ENCODE data around the gene RPL7A. TPM values are rescaled to one million over a fixed set of nuclear protein-coding genes. Genes with fewer than 3 reads are reported as not detected.
A peak's percentile ranks its signal among the peaks of the same experiment; 100 is the strongest.

Gene RPL7A
- total RNA-seq, 2 experiments from 2014 or later: 3,479 to 3,507 TPM

GRCh38 chr9:133369933-133370332 is 21.9 kb downstream of the RPL7A start:
- TF ChIP-seq CTCF (IDR thresholded peaks at IDR 0.05): no peak
- POLR2A ChIA-PET: interaction anchor here (1.4 to 28.8 kb wide), 3 partner anchors 21 to 89 kb away, joined by 4 to 872 read pairs (median 33); partner anchors contain the start of genes CACFD1, MED22, REXO4 and RPL7A
- H3K4me1 Mint-ChIP-seq (ENCODE audit: low read depth): peaks cover 66% of the 10 kb centered on the region
- peak overlapping the region; percentile 98 for H3K27ac Mint-ChIP-seq
- H3K27me3 Mint-ChIP-seq: no peaks in the 10 kb centered on the region
- peak; percentile 5 for ATAC-seq
- peak; percentile 70 for DNase-seq
- H3K9me3 Mint-ChIP-seq: no peaks in the 10 kb centered on the region
- intact Hi-C loops (cut with micrococcal nuclease): loop anchor here (2.0 to 10.0 kb wide), 2 partner anchors 17 to 115 kb away; no protein-coding TSS in a partner anchor
- H3K4me3 Mint-ChIP-seq: peak overlapping the region; percentile 79
- peaks cover 84% of the 10 kb centered on the region for H3K36me3 Mint-ChIP-seq (ENCODE audit: low read depth)
- CTCF ChIA-PET: interaction anchor here (1.7 kb wide), 1 partner anchor 30 kb away, joined by 6 read pairs; no protein-coding TSS in a partner anchor

DNA sequence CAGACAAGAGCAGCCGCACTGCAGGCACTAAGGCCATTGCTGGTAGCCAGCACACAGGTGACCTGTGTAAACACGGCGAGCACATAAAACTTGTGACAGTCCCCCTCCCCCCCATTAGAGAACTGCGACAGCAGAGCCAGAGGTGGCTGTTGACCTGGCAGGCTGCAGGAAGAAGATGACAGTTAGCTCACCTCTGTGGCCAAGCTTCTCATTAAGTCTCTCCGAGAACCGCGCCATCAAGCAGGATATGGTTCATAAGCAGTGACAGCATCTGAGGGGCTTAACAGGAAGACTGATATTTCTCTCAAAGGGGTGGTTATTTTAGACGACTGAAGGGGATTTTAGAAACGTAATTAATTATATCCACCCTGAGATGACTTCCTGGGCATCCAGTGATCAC is 22.7 kb downstream of the RPL7A start:
- TF ChIP-seq CTCF (IDR thresholded peaks at IDR 0.05): no peak
- ATAC-seq: peak; percentile 53
- H3K27me3 Mint-ChIP-seq: no peaks in the 10 kb centered on the region
- ChIA-PET POLR2A (interaction anchor here (0.6 to 28.8 kb wide), 8 partner anchors 8 to 330 kb away, joined by 3 to 872 read pairs (median 5); partner anchors contain the start of genes CACFD1, MED22, REXO4 and RPL7A), CTCF (interaction anchor here (0.9 to 3.2 kb wide), 14 partner anchors 8 to 189 kb away, joined by 3 to 38 read pairs (median 6); partner anchors contain the start of genes SURF1 and SURF2)
- H3K9me3 Mint-ChIP-seq: no peaks in the 10 kb centered on the region
- peaks cover 66% of the 10 kb centered on the region for H3K4me1 Mint-ChIP-seq (ENCODE audit: low read depth)
- H3K4me3 Mint-ChIP-seq: peak overlapping the region; percentile 79
- peak; percentile 81 for DNase-seq
- peaks cover 80% of the 10 kb centered on the region for H3K36me3 Mint-ChIP-seq (ENCODE audit: low read depth)
- H3K27ac Mint-ChIP-seq: peak overlapping the region; percentile 98
- intact Hi-C loops (cut with micrococcal nuclease): loop anchor here (2.0 to 10.0 kb wide), 2 partner anchors 18 to 114 kb away; no protein-coding TSS in a partner anchor

DNA sequence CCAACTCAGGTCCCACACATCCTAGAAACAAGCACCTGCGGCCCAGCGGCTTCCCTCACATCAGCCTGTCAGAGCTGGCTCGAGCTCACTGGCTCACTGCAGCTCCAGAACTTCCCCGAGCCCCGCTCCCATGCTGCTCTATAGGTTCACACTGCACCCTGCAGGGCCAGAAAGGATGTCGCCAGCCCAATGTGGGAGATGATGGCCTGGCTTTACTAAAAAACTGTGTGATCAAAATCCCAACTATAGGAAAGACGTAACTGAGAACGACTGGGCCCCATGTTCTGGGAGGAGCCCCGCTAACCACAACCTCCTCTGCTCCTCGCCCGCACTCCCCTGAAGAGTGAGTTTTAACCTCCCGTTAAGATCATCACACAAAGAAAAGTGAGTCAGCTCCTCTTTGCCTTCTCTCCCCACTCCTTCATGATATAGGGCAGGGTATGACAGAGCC is 23.3 kb downstream of the RPL7A start:
- H3K27ac Mint-ChIP-seq: peak overlapping the region; percentile 98
- H3K27me3 Mint-ChIP-seq: no peaks in the 10 kb centered on the region
- ATAC-seq (peak; percentile 66), DNase-seq (peak; percentile 93)
- intact Hi-C loops (cut with micrococcal nuclease): loop anchor here (2.0 to 10.0 kb wide), 2 partner anchors 18 to 114 kb away; no protein-coding TSS in a partner anchor
- TF ChIP-seq CTCF (IDR thresholded peaks at IDR 0.05): peak; percentile 10
- POLR2A ChIA-PET: interaction anchor here (0.6 to 28.8 kb wide), 10 partner anchors 8 to 338 kb away, joined by 3 to 872 read pairs (median 5); partner anchors contain the start of genes CACFD1, MED22, REXO4 and RPL7A
- H3K4me3 Mint-ChIP-seq: peak overlapping the region; percentile 79
- peaks cover 74% of the 10 kb centered on the region for H3K36me3 Mint-ChIP-seq (ENCODE audit: low read depth)
- peaks cover 63% of the 10 kb centered on the region for H3K4me1 Mint-ChIP-seq (ENCODE audit: low read depth)
- CTCF ChIA-PET: interaction anchor here (0.9 to 3.2 kb wide), 16 partner anchors 9 to 190 kb away, joined by 3 to 38 read pairs (median 6); partner anchors contain the start of genes MED22, RPL7A, SURF1 and SURF2
- no peaks in the 10 kb centered on the region for H3K9me3 Mint-ChIP-seq

DNA sequence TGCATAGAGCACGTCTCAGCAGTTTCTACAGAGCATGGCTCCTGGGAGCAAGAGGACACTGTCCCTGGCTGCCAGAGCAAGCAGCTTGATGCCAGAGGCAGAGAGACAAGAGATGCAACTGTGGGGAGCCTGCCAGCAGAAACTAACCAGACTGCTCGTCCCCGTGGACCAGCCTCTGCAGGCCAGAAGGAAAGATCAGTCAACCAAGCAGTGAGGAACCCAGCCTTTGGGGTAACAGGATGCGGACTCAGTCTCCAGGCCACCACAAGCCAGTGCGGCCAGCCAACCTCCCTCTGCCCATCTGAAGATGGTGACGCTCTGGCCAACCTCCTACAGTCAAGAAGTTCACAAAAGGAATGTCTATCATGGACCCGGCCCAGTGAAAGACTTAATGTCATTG is 24.1 kb downstream of the RPL7A start:
- ATAC-seq (no peak), DNase-seq (no peak)
- intact Hi-C loops (cut with micrococcal nuclease): loop anchor here (10.0 kb wide), 1 partner anchor 113 kb away; no protein-coding TSS in a partner anchor
- POLR2A ChIA-PET: interaction anchor here (1.0 to 28.8 kb wide), 9 partner anchors 9 to 339 kb away, joined by 3 to 872 read pairs (median 5); partner anchors contain the start of genes MED22, REXO4, RPL7A and SURF1
- TF ChIP-seq CTCF (IDR thresholded peaks at IDR 0.05): no peak
- Mint-ChIP-seq H3K4me3 (peak overlapping the region; percentile 79), H3K27me3 (no peaks in the 10 kb centered on the region), H3K9me3 (no peaks in the 10 kb centered on the region), H3K36me3 (ENCODE audit: low read depth) (peaks cover 68% of the 10 kb centered on the region), H3K27ac (peak overlapping the region; percentile 98), H3K4me1 (ENCODE audit: low read depth) (peaks cover 62% of the 10 kb centered on the region)
- CTCF ChIA-PET: interaction anchor here (1.2 to 3.2 kb wide), 11 partner anchors 15 to 191 kb away, joined by 3 to 38 read pairs (median 5); partner anchors contain the start of genes MED22, RPL7A, SURF1 and SURF2
